PC-3 (cell line): ENCODE results near the gene PGAM2. TPM values are rescaled to one million over a fixed set of nuclear protein-coding genes. Genes with fewer than 3 reads are reported as not detected.
"Not testable (repeated sequence)": the region's sequence is repeated elsewhere in the genome, so short reads cannot be mapped to it uniquely, and the experiment has no call there.

Experiments used
- ATAC-seq: fragments of 200-7000 bp; cut with Tn5 transposase; 2 replicates; pipeline ENCODE4 v1.9.1; 2020; ENCODE audit warnings: mild to moderate bottlenecking, moderate library complexity
- BruUV-seq: library from RNA; stranded (reverse); fragments of 400-500 nt; replicated peaks from 2 replicates; lab custom pipeline; 2021; lab: Mats Ljungman, UMichigan
- CTCF ChIA-PET: fragments of 300-600 bp; sonication (Branson Sonifier 250); formaldehyde crosslinking; loops from one replicate; lab custom pipeline; 2022; ENCODE audit warnings: antibody characterized with exemption; lab: Charles Lee
- POLR2A ChIA-PET: fragments of 300-600 bp; sonication (Branson Sonifier 250); formaldehyde crosslinking; loops from one replicate; lab custom pipeline; 2022; ENCODE audit warnings: antibody characterized with exemption; ENCODE audit not compliant: unreplicated experiment; lab: Charles Lee
- DNase-seq: peaks from one replicate; pipeline ENCODE4 v3.0.0-alpha.2; 2015
- H2AFZ ChIP-seq: fragments of 300-600 bp; sonication (generic); 2 replicates; pipeline ENCODE4 v1.6.0; 2016; ENCODE audit warnings: antibody characterized with exemption, low read length
- H3F3A ChIP-seq: fragments of 300-600 bp; sonication (generic); one replicate; pipeline ENCODE4 v1.6.0; 2017; ENCODE audit warnings: antibody characterized with exemption, low read length, control low read depth, mild to moderate bottlenecking; ENCODE audit not compliant: unreplicated experiment
- H3K27ac ChIP-seq: fragments of 300-600 bp; sonication (generic); 2 replicates; pipeline ENCODE4 v1.5.1; 2016; ENCODE audit warnings: mild to moderate bottlenecking, low read length
- H3K27me3 ChIP-seq: fragments of 300-600 bp; sonication (generic); 2 replicates; pipeline ENCODE4 v1.6.1; 2016; ENCODE audit warnings: low read length, mixed read lengths
- H3K36me3 ChIP-seq: fragments of 300-600 bp; sonication (generic); 2 replicates; pipeline ENCODE4 v1.6.1; 2016; ENCODE audit warnings: low read depth, mixed run types, low read length, mixed read lengths
- H3K4me1 ChIP-seq: fragments of 300-600 bp; sonication (generic); 2 replicates; pipeline ENCODE4 v1.5.1; 2016; ENCODE audit warnings: low read length; ENCODE audit not compliant: insufficient read depth
- H3K4me2 ChIP-seq: fragments of 300-600 bp; sonication (generic); 2 replicates; pipeline ENCODE4 v1.6.0; 2016; ENCODE audit warnings: low read length
- H3K4me3 ChIP-seq: fragments of 300-600 bp; sonication (generic); 2 replicates; pipeline ENCODE4 v1.5.1; 2016; ENCODE audit warnings: mild to moderate bottlenecking, low read length, mixed read lengths
- H3K79me2 ChIP-seq: fragments of 300-600 bp; sonication (generic); 2 replicates; pipeline ENCODE4 v1.6.1; 2017; ENCODE audit warnings: low read length, mixed read lengths
- H3K9ac ChIP-seq: fragments of 300-600 bp; sonication (generic); 2 replicates; pipeline ENCODE4 v1.6.0; 2016; ENCODE audit warnings: mild to moderate bottlenecking, low read length
- H3K9me2 ChIP-seq: fragments of 300-600 bp; sonication (generic); replicated peaks from 2 replicates; pipeline ENCODE4 v1.6.1; 2016; ENCODE audit warnings: mixed run types, low read length, mixed read lengths
- H3K9me3 ChIP-seq: fragments of 300-600 bp; sonication (generic); 2 replicates; pipeline ENCODE4 v1.6.1; 2016; ENCODE audit warnings: low read length, mixed read lengths
- H4K20me1 ChIP-seq: fragments of 300-600 bp; sonication (generic); 2 replicates; pipeline ENCODE4 v1.6.1; 2016; ENCODE audit warnings: low read length, mixed read lengths
- CTCF ChIP-seq: fragments of 300-600 bp; sonication (generic); conservative IDR thresholded peaks from 2 replicates; pipeline ENCODE4 v1.5.1; 2017; ENCODE audit warnings: antibody characterized with exemption, low read depth, mild to moderate bottlenecking, low read length
- EZH2 ChIP-seq: fragments of 300-600 bp; sonication (generic); IDR thresholded peaks from one replicate; pipeline ENCODE4 v1.6.1; 2017; ENCODE audit warnings: antibody characterized with exemption, mild to moderate bottlenecking, low read length; ENCODE audit not compliant: unreplicated experiment
- EZH2phosphoT487 ChIP-seq: fragments of 300-600 bp; sonication (generic); IDR thresholded peaks from 2 replicates; pipeline ENCODE4 v1.6.1; 2018; ENCODE audit warnings: mild to moderate bottlenecking, antibody characterized with exemption, low read length, borderline replicate concordance
- intact Hi-C: fragments of 100-400 bp; cut with micrococcal nuclease; formaldehyde crosslinking; loops from 2 replicates; pipeline ENCODE4 v1.9.0; 2023
- total RNA-seq: library from RNA; depleted of rRNA; stranded (reverse); fragments of >200 nt; gene quantifications from 2 replicates; pipeline ENCODE4 v1.2.3, GENCODE V29; 2014

The PGAM2 gene
- total RNA-seq, 1 experiment from 2014 or later, result 0.95 TPM

- peak; percentile 87 for DNase-seq
- Histone ChIP-seq H3K4me1 (peaks cover 33% of the 10 kb centered on the region), H3K27me3 (no peaks in the 10 kb centered on the region), H3K27ac (peak within 1 kb of the TSS; percentile 64), H3K79me2 (peaks cover 42% of the 10 kb centered on the region), H3K4me3 (peak within 1 kb of the TSS; percentile 91), H3K4me2 (peak within 1 kb of the TSS; percentile 91), H3K9ac (peak within 1 kb of the TSS; percentile 96), H3K9me3 (no peaks in the 10 kb centered on the region), H3F3A (no peaks in the 10 kb centered on the region), H4K20me1 (peaks cover 10% of the 10 kb centered on the region; the same call in 1 of the 2 replicates), H3K9me2 (no peaks in the 10 kb centered on the region), H3K36me3 (peaks cover 5% of the 10 kb centered on the region; the same call in 1 of the 2 replicates), H2AFZ (peak within 1 kb of the TSS; percentile 84)
- BruUV-seq, result no TSS peak
- ChIA-PET CTCF (no interaction called here), POLR2A (no interaction called here)
- peak; percentile 82 for ATAC-seq
- TF ChIP-seq EZH2phosphoT487 (no peak), CTCF (no peak), EZH2 (no peak)
- intact Hi-C loops, result no loop called here
These were observed 20.8 kb downstream of the PGAM2 start, which contains the start of gene DBNL for GRCh38 chr7:44044315-44045225. TSS of gene DBNL (plus strand) at chr7:44044702. CDS start at chr7:44044738, 36 bp downstream.

GRCh38 chr7:44043902-44044301, 21.5 kb downstream of the PGAM2 start:
- ChIA-PET CTCF (no interaction called here), POLR2A (no interaction called here)
- no peaks in the 10 kb centered on the region for H3F3A ChIP-seq
- no peaks in the 10 kb centered on the region for H3K9me2 ChIP-seq
- no peaks in the 10 kb centered on the region for H3K9me3 ChIP-seq
- H3K4me2 ChIP-seq, result peak overlapping the region; percentile 91
- peaks cover 42% of the 10 kb centered on the region for H3K79me2 ChIP-seq
- H3K4me3 ChIP-seq, result peak overlapping the region; percentile 91
- peaks cover 5% of the 10 kb centered on the region; the same call in 1 of the 2 replicates for H3K36me3 ChIP-seq
- TF ChIP-seq EZH2phosphoT487, result no peak
- no peak for TF ChIP-seq CTCF
- TF ChIP-seq EZH2, result no peak
- DNase-seq (no peak), ATAC-seq (no peak)
- peak overlapping the region; percentile 41 for H3K27ac ChIP-seq
- H3K9ac ChIP-seq, result peak overlapping the region; percentile 96
- peaks cover 8% of the 10 kb centered on the region; the same call in 1 of the 2 replicates for H4K20me1 ChIP-seq
- intact Hi-C loops, result no loop called here
- H2AFZ ChIP-seq, result peak overlapping the region; percentile 84
- H3K27me3 ChIP-seq, result no peaks in the 10 kb centered on the region
- peaks cover 26% of the 10 kb centered on the region for H3K4me1 ChIP-seq
- TSS peak; percentile 93 for BruUV-seq

- Histone ChIP-seq H4K20me1 (no peaks in the 10 kb centered on the region), H3K4me3 (no peak overlapping the region), H3K9me3 (no peaks in the 10 kb centered on the region), H3K27me3 (no peaks in the 10 kb centered on the region), H3K4me2 (no peak overlapping the region), H3K27ac (no peak overlapping the region), H3F3A (no peaks in the 10 kb centered on the region), H3K4me1 (peaks cover 18% of the 10 kb centered on the region), H3K79me2 (peaks cover 28% of the 10 kb centered on the region), H2AFZ (no peak overlapping the region), H3K36me3 (peaks cover 5% of the 10 kb centered on the region; the same call in 1 of the 2 replicates), H3K9me2 (no peaks in the 10 kb centered on the region), H3K9ac (no peak overlapping the region)
- BruUV-seq, result no TSS peak
- intact Hi-C loops, result no loop called here
- TF ChIP-seq EZH2, result no peak
- TF ChIP-seq EZH2phosphoT487, result no peak
- no peak for TF ChIP-seq CTCF
- no peak for ATAC-seq
- ChIA-PET POLR2A (no interaction called here), CTCF (no interaction called here)
- no peak for DNase-seq
These were observed 23.1 kb downstream of the PGAM2 start for GRCh38 chr7:44042221-44042620.

GRCh38 chr7:44040493-44040891, 24.9 kb downstream of the PGAM2 start:
- Histone ChIP-seq H3K79me2 (peaks cover 10% of the 10 kb centered on the region), H3K4me2 (peak overlapping the region; percentile 71), H3K4me3 (peak overlapping the region; percentile 38; the same call in 1 of the 2 replicates)
- H3K36me3 ChIP-seq, H2AFZ ChIP-seq, POLR2A ChIA-PET, H3K9me2 ChIP-seq, H4K20me1 ChIP-seq, DNase-seq, ATAC-seq, H3K27me3 ChIP-seq, BruUV-seq, CTCF ChIA-PET, H3K4me1 ChIP-seq, H3F3A ChIP-seq, H3K27ac ChIP-seq, intact Hi-C loops, H3K9ac ChIP-seq, H3K9me3 ChIP-seq: not testable (repeated sequence)
